Tibial artery (tissue), 4 donors: ENCODE results near the gene NUP43.
A peak's percentile ranks its signal among the peaks of the same experiment; 100 is the strongest.

ENCODE experiments used
- DNase-seq, 2 donors: peaks; one replicate each; pipeline ENCODE4 v3.0.0-alpha.2; 2019
- H3K27ac ChIP-seq, 2 donors: fragments of 200-600 bp; sonication (generic) in 1 of 2; 1 replicate in 1 of 2; 2 replicates in 1 of 2; pipeline ENCODE4 v1.5.1; 2018 to 2019; ENCODE audit warnings: mild to moderate bottlenecking in 1 of 2
- H3K27me3 ChIP-seq, 2 donors: fragments of 200-600 bp; sonication (generic) in 1 of 2; one replicate each; pipeline versions ENCODE4 v1.5.1 to v1.6.0; 2016 to 2019
- H3K36me3 ChIP-seq, 3 donors: fragments of 200-600 bp; sonication (generic) in 2 of 3; one replicate each; pipeline ENCODE4 v1.5.1; 2016 to 2019; ENCODE audit warnings: mild to moderate bottlenecking in 2 of 3
- H3K4me1 ChIP-seq, 4 donors: fragments of 200-600 bp; sonication (generic) in 2 of 4; 1 replicate in 3 of 4; 2 replicates in 1 of 4; pipeline ENCODE4 v1.5.1; 2016 to 2019
- H3K4me3 ChIP-seq, 2 donors: fragments of 200-600 bp; sonication (generic) in 1 of 2; 1 replicate in 1 of 2; 2 replicates in 1 of 2; pipeline ENCODE4 v1.5.1; 2018 to 2019; ENCODE audit warnings: mild to moderate bottlenecking in 2 of 2
- H3K9me3 ChIP-seq, 3 donors: fragments of 200-600 bp; sonication (generic) in 1 of 3; one replicate each; pipeline ENCODE4 v1.5.1; 2016 to 2019
- intact Hi-C: fragments of 100-400 bp; cut with DNase I; formaldehyde crosslinking; loops from one replicate; pipeline ENCODE4 v1.15.0; 2023; ENCODE audit warnings: low total_unique reads
- TF ChIP-seq, protein P1 (sequence below), 2 experiments: fragments of 200-600 bp in 1 of 2; fragments of 450-650 bp in 1 of 2; IDR thresholded peaks; one replicate each; pipeline ENCODE4 v1.5.1; 2017 to 2019; ENCODE audit warnings: antibody characterized with exemption in 2 of 2, mild to moderate bottlenecking in 1 of 2, moderate library complexity in 1 of 2

Gene NUP43

GRCh38 chr6:149725785-149726184 lies 20.5 kb downstream of the NUP43 start:
- DNase-seq = no peak
- no peak overlapping the region for H3K4me3 ChIP-seq
- no peak overlapping the region for H3K27ac ChIP-seq
- peaks cover 27 to 67% (median 28%) of the 10 kb centered on the region in 3 donors for H3K36me3 ChIP-seq
- TF ChIP-seq, protein P1, sequence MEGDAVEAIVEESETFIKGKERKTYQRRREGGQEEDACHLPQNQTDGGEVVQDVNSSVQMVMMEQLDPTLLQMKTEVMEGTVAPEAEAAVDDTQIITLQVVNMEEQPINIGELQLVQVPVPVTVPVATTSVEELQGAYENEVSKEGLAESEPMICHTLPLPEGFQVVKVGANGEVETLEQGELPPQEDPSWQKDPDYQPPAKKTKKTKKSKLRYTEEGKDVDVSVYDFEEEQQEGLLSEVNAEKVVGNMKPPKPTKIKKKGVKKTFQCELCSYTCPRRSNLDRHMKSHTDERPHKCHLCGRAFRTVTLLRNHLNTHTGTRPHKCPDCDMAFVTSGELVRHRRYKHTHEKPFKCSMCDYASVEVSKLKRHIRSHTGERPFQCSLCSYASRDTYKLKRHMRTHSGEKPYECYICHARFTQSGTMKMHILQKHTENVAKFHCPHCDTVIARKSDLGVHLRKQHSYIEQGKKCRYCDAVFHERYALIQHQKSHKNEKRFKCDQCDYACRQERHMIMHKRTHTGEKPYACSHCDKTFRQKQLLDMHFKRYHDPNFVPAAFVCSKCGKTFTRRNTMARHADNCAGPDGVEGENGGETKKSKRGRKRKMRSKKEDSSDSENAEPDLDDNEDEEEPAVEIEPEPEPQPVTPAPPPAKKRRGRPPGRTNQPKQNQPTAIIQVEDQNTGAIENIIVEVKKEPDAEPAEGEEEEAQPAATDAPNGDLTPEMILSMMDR (IDR thresholded peaks at IDR 0.05) = no peak
- H3K9me3 ChIP-seq = no peaks in the 10 kb centered on the region
- no peaks in the 10 kb centered on the region for H3K27me3 ChIP-seq
- H3K4me1 ChIP-seq = no peaks in the 10 kb centered on the region
- intact Hi-C loops = no loop called here

DNA sequence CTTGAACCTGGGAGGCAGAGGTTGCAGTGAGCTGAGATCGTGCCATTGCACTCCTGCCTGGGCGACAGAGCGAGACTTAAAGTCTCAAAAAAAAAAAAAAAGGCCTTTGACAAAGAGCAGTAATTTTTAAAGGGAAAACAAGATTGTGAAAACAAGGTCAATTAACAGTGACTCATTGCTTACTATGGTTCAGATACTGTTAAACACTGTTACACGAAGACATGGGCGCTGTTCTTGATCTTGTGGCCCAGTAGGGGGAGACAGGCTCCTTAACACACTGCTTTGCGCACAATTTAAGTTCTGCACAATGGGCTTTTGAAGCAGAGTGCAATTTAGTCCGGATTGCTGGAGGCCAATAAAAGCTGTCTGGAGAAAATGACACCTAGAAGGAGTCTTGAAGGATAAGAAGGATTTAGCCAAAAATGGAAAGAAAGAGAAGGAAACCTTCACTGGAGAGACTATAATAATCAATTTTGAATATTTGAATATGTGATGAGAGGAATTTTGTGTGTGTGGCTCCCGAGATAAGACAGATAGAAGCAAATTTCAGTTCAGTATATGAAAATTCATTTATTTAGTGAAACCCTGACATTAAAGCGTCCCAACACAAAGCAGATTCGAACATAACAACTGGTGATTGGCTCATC lies 22.4 kb downstream of the NUP43 start:
- Histone ChIP-seq H3K27me3 (no peaks in the 10 kb centered on the region), H3K27ac (no peak overlapping the region), H3K4me3 (no peak overlapping the region), H3K9me3 (no peaks in the 10 kb centered on the region), H3K4me1 (peaks cover 0 to under 1% (median 0%) of the 10 kb centered on the region in 4 donors), H3K36me3 (peaks cover 9 to 48% (median 10%) of the 10 kb centered on the region in 3 donors)
- TF ChIP-seq, protein P1 (IDR thresholded peaks at IDR 0.05) = peak; percentile 46 to 57
- intact Hi-C loops = no loop called here
- DNase-seq = peak in 1 of 2 donors; percentile 57

DNA sequence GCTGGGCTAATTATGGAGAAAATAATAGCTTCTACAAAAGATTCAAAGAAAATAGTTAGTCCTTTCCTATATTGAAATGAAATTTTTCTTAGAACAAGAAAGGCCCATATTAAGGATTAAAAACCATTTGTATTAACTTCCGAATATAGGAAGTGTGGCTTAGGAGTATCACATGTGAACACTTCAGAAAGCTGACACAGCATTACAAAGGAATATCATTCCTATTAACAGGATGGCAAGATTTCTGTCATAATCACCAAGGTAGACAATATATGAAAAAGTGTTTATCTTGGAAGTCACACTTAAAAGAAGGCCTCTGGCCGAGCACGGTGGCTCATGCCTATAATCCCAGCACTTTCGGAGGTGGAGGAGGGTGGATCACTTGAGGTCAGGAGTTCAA lies 23.1 kb downstream of the NUP43 start:
- Histone ChIP-seq H3K27me3 (no peaks in the 10 kb centered on the region), H3K9me3 (no peaks in the 10 kb centered on the region), H3K27ac (no peak overlapping the region), H3K4me1 (peaks cover 0 to 6% (median 0%) of the 10 kb centered on the region in 4 donors), H3K36me3 (peaks cover 2 to 42% (median 6%) of the 10 kb centered on the region in 3 donors), H3K4me3 (no peak overlapping the region)
- no peak for DNase-seq
- intact Hi-C loops = no loop called here
- TF ChIP-seq, protein P1 (IDR thresholded peaks at IDR 0.05) = no peak

- H3K36me3 ChIP-seq = peaks cover 0 to 10% (median 0%) of the 10 kb centered on the region in 3 donors
Observed at GRCh38 chr6:149719531-149719930, 26.8 kb downstream of the NUP43 start.

DNA sequence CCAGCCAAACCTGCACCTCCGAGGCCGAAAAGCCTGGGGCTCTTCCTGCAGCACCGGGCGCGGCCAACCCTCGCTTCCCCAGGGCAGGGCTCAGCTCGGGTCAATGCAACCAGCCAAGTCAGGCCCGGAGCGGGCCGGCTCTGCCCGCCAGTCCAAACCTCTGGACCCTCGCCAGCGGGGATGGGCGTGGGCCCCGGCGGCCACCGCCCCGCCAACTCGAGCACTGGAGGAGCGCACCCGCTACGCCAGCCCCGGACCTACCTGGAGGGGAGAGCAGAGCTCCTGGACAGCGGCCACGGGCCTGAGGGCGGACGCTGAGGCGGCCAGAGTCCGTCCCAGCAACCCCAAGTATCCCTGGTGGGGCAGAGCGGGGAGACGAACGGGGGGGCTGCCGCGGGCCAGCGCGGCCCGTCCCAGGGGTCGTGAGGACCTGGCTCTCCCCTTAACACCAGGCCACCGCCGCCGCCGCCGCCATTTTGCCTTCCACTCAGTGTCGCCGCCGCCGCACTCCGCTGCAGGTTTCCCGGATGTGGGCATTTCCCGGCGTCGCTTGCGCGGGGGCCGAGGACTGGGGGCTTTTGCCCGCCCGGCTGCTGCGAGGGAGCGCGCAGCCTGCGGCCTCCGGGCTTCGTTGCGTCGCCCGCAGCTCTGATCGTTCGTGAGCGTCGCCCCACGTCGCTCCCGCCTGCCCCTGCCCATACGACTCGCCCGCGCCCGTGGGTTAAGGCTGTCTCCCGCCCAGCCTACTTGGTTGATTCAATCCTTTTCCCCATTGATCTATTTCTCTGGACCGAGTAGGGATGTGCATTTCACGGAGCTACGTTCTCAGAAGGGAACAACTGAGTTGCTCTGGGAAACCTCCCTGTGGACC lies 28.5 kb downstream of the NUP43 start, which contains the start of gene LATS1:
Gene LATS1, minus strand, starts transcription at position 514 of the 871 bp plus-strand sequence. CDS start 15,975 bp downstream, outside the sequence.
- intact Hi-C loops = loop anchor here (10.0 kb wide), 1 partner anchor 207 kb away; the partner anchor contains the start of gene RAET1G
- no peaks in the 10 kb centered on the region for H3K27me3 ChIP-seq

More at GRCh38 chr6:149719531-149719930, 26.8 kb downstream of the NUP43 start:
- Histone ChIP-seq H3K27ac (no peak overlapping the region), H3K9me3 (no peaks in the 10 kb centered on the region), H3K4me1 (peaks cover 0 to 29% (median 16%) of the 10 kb centered on the region in 4 donors), H3K4me3 (no peak overlapping the region), H3K27me3 (no peaks in the 10 kb centered on the region)
- intact Hi-C loops = loop anchor here (10.0 kb wide), 1 partner anchor 205 kb away; the partner anchor contains the start of gene RAET1G
- DNase-seq = no peak
- TF ChIP-seq, protein P1 (IDR thresholded peaks at IDR 0.05) = no peak

More for the DNA sequence above, 28.5 kb downstream of the NUP43 start, which contains the start of gene LATS1:
- H3K4me1 ChIP-seq = peaks cover 0 to 29% (median 16%) of the 10 kb centered on the region in 4 donors
- H3K9me3 ChIP-seq = no peaks in the 10 kb centered on the region
- peak within 1 kb of the TSS; percentile 97 to 99 for H3K27ac ChIP-seq
- peaks cover 0 to 7% (median 0%) of the 10 kb centered on the region in 3 donors for H3K36me3 ChIP-seq
- TF ChIP-seq, protein P1 (IDR thresholded peaks at IDR 0.05) = no peak
- H3K4me3 ChIP-seq = peak within 1 kb of the TSS; percentile 87
- DNase-seq = peak; percentile 88 to 93
